ENCODE measurements around the gene NPTX1. TPM values are rescaled to one million over a fixed set of nuclear protein-coding genes. Genes with fewer than 3 reads are reported as not detected.

NPTX1 gene
- total RNA-seq, 4 donors from 2014 or later = 1.1 to 2.6 (median 2.3) TPM

- H3K4me3 ChIP-seq (ENCODE audit: low read depth, poor library complexity, severe bottlenecking) = no peak overlapping the region
- TF ChIP-seq, protein P1, sequence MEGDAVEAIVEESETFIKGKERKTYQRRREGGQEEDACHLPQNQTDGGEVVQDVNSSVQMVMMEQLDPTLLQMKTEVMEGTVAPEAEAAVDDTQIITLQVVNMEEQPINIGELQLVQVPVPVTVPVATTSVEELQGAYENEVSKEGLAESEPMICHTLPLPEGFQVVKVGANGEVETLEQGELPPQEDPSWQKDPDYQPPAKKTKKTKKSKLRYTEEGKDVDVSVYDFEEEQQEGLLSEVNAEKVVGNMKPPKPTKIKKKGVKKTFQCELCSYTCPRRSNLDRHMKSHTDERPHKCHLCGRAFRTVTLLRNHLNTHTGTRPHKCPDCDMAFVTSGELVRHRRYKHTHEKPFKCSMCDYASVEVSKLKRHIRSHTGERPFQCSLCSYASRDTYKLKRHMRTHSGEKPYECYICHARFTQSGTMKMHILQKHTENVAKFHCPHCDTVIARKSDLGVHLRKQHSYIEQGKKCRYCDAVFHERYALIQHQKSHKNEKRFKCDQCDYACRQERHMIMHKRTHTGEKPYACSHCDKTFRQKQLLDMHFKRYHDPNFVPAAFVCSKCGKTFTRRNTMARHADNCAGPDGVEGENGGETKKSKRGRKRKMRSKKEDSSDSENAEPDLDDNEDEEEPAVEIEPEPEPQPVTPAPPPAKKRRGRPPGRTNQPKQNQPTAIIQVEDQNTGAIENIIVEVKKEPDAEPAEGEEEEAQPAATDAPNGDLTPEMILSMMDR (IDR thresholded peaks at IDR 0.05) = no peak
- no peak for TF ChIP-seq POLR2A (IDR thresholded peaks at IDR 0.05)
- WGBS, 2 donors = 69 to 70% methylated on average over 28 of the region's 28 CpGs
- no peak for DNase-seq (ENCODE audit: low spot score in 2 of 2)
- intact Hi-C loops (cut with DNase I; ENCODE audit: low total_unique reads) = no loop called here
Observed at GRCh38 chr17:80468781-80469493, 7.5 kb downstream of the NPTX1 start.

DNA sequence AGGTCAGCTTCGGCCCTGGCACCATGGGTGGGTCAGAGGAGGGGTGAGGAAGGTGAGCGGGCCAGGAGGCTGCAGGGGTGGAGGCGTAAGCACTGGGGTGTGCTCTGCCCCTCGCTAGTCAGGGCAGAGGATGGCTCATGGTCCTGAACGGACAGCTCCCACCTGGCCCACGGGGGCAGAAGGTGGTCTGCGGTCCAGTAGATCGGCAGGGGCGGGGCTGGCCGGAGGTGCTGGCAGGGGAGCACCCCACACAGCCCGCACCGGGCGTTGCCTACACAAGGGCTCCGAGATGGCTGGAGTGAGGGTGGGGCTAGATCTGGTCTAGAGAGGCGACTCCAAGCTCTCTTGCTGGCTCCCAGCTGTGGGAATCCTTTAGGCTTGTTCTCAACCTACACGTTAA, 8.2 kb downstream of the NPTX1 start:
- WGBS, 2 donors = 19 to 29% methylated on average over 11 to 16 of the region's 16 CpGs
- H3K4me3 ChIP-seq (ENCODE audit: low read depth, poor library complexity, severe bottlenecking) = no peak overlapping the region
- TF ChIP-seq, protein P1 (IDR thresholded peaks at IDR 0.05) = no peak
- TF ChIP-seq POLR2A (IDR thresholded peaks at IDR 0.05) = no peak
- intact Hi-C loops (cut with DNase I; ENCODE audit: low total_unique reads) = no loop called here
- DNase-seq (ENCODE audit: low spot score in 2 of 2) = no peak

DNA sequence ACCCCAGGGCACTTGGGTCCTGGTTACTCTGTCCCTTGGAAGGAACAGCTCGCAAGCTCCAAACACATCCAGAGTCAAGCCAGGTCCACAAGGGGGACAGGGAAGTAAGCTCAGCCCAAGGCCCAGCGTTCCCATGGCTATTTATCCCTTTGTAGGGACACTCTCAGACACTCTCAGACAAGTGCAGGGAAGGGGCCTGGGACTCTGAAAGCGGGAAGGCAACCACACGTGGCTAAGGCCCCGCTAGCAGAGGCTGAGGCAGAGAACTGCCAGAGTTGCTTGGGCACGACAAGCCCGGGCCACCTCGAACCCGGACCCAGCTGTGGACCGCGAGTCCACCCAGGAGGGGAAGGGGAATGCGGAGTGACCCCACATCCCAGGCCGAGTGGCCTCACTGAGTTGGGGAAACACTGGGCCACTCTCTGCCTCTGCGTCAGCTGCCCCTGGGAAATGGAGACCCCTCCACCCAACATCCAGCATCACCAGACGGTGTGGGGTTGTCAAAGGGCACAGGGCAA, 10.2 kb downstream of the NPTX1 start:
- no peak for DNase-seq (ENCODE audit: low spot score in 2 of 2)
- intact Hi-C loops (cut with DNase I; ENCODE audit: low total_unique reads) = no loop called here
- TF ChIP-seq, protein P1 (IDR thresholded peaks at IDR 0.05) = no peak
- TF ChIP-seq POLR2A (IDR thresholded peaks at IDR 0.05) = no peak
- 81% methylated on average over 12 to 15 of the region's 15 CpGs for WGBS, 2 donors
- no peak overlapping the region for H3K4me3 ChIP-seq (ENCODE audit: low read depth, poor library complexity, severe bottlenecking)

- no peak overlapping the region for H3K4me3 ChIP-seq (ENCODE audit: low read depth, poor library complexity, severe bottlenecking)
- WGBS, 2 donors = 65 to 74% methylated on average over 20 of the region's 20 CpGs
- no peak for TF ChIP-seq POLR2A (IDR thresholded peaks at IDR 0.05)
- TF ChIP-seq, protein P1 (IDR thresholded peaks at IDR 0.05) = no peak
- no peak for DNase-seq (ENCODE audit: low spot score in 2 of 2)
- intact Hi-C loops (cut with DNase I; ENCODE audit: low total_unique reads) = no loop called here
Observed at GRCh38 chr17:80465327-80465974, 11.0 kb downstream of the NPTX1 start.

GRCh38 chr17:80464486-80464885, 11.9 kb downstream of the NPTX1 start:
- TF ChIP-seq, protein P1 (IDR thresholded peaks at IDR 0.05) = no peak
- no peak for TF ChIP-seq POLR2A (IDR thresholded peaks at IDR 0.05)
- no peak for DNase-seq (ENCODE audit: low spot score in 2 of 2)
- intact Hi-C loops (cut with DNase I; ENCODE audit: low total_unique reads) = no loop called here
- whole genome bisulfite sequencing, 2 donors = 61 to 86% methylated on average over 5 to 8 of the region's 8 CpGs
- no peak overlapping the region for H3K4me3 ChIP-seq (ENCODE audit: low read depth, poor library complexity, severe bottlenecking)

Data from lower leg skin (tissue), 4 donors.